Immature natural killer cell (primary cell): ENCODE measurements around the gene FARS2. TPM values are rescaled to one million over a fixed set of nuclear protein-coding genes. Genes with fewer than 3 reads are reported as not detected.

Experiments
- DNase-seq, 3 donors: peaks; one replicate each; pipeline ENCODE4 v3.0.0; 2022; ENCODE audit warnings: mixed read lengths in 1 of 3
- H3K27ac Mint-ChIP-seq, 6 donors: one replicate each; pipeline ENCODE4 v1.8.0; 2020; ENCODE audit warnings: mixed read lengths in 6 of 6, mild to moderate bottlenecking in 5 of 6, inconsistent platforms in 4 of 6, moderate library complexity in 3 of 6
- H3K27me3 Mint-ChIP-seq, 3 donors: one replicate each; pipeline ENCODE4 v1.8.0; 2020 to 2021; ENCODE audit warnings: low read depth in 3 of 3, mild to moderate bottlenecking in 3 of 3, mixed read lengths in 3 of 3, moderate library complexity in 3 of 3, inconsistent platforms in 1 of 3
- H3K36me3 Mint-ChIP-seq, 3 donors: one replicate each; pipeline ENCODE4 v1.8.0; 2020; ENCODE audit warnings: mixed read lengths in 3 of 3, inconsistent platforms in 2 of 3, mild to moderate bottlenecking in 2 of 3
- H3K4me1 Mint-ChIP-seq, 2 donors: one replicate each; pipeline ENCODE4 v1.8.0; 2020; ENCODE audit warnings: inconsistent platforms in 2 of 2, mild to moderate bottlenecking in 2 of 2, mixed read lengths in 2 of 2, moderate library complexity in 1 of 2
- H3K4me3 Mint-ChIP-seq, 5 donors: one replicate each; pipeline ENCODE4 v1.8.0; 2020; ENCODE audit warnings: mild to moderate bottlenecking in 5 of 5, mixed read lengths in 5 of 5, inconsistent platforms in 3 of 5, moderate library complexity in 3 of 5
- H3K9me3 Mint-ChIP-seq, 6 donors: one replicate each; pipeline ENCODE4 v1.8.0; 2020; ENCODE audit warnings: mild to moderate bottlenecking in 6 of 6, mixed read lengths in 6 of 6, inconsistent platforms in 4 of 6, moderate library complexity in 3 of 6
- polyA plus RNA-seq, 3 donors: library from polyadenylated mRNA; unstranded; fragments of 300-500 nt; fragmentation: Illumina TruSeq; gene quantifications; one replicate each; pipeline ENCODE4 v1.2.3, GENCODE V29; 2021

The FARS2 gene
- polyA plus RNA-seq, 3 donors from 2014 or later, result 30.5 to 41.0 (median 40.2) TPM

DNA sequence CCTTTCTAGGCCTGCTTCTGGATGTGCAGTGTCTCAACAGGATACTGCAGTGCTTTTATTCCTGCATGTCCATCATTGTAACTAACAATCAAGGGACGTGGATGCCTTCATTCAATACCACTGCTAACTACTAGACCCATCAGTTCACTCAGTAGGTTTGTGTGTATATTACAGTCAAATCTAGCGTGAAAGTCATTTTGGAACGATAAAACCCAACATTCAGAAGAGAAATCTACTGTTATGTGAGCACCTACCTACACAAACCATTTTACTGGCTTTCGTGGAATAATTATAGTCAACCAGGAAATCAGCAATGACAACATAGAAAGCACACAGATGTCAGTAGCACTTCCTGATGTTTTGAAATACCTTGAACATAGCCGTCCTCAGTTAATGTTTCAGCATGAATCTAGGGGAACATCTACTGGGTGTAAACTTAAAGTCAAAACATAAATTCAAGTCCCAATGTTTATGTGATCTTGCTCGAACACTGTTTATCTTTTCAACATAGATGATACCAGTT lies 270.6 kb downstream of the FARS2 start:
- no peak overlapping the region for H3K27ac Mint-ChIP-seq

DNA sequence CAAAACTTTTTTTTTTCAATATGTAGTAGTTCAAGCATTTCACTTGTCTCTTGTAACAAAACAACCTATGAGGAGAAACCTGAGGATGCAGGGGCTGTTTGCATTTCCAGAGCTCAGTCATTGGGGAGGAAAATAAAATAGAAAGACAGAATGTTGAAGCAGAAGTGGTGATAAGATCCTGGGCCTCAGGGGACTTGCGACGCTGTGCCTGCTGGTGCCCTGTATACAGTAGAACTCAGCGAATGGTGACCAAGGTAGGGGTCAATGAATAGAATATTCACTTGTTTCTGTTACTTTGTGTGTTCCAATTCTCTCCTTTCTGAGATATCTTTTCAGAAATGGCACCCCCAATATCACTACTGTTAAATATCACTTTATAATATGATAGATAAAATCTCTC lies 271.6 kb downstream of the FARS2 start:
- peaks cover 0 to 8% (median 7%) of the 10 kb centered on the region in 3 donors for H3K36me3 Mint-ChIP-seq
- H3K4me3 Mint-ChIP-seq, result no peak overlapping the region
- no peak for DNase-seq
- no peaks in the 10 kb centered on the region for H3K9me3 Mint-ChIP-seq
- peaks cover 0 to 2% (median 0%) of the 10 kb centered on the region in 3 donors for H3K27me3 Mint-ChIP-seq
- peaks cover 6 to 19% of the 10 kb centered on the region in 2 donors for H3K4me1 Mint-ChIP-seq
- no peak overlapping the region for H3K27ac Mint-ChIP-seq

More for the DNA sequence above, 270.6 kb downstream of the FARS2 start:
- H3K4me1 Mint-ChIP-seq, result peaks cover 6 to 15% of the 10 kb centered on the region in 2 donors
- no peak overlapping the region for H3K4me3 Mint-ChIP-seq
- DNase-seq, result no peak
- peaks cover 0 to 2% (median 0%) of the 10 kb centered on the region in 3 donors for H3K27me3 Mint-ChIP-seq
- no peaks in the 10 kb centered on the region for H3K9me3 Mint-ChIP-seq
- H3K36me3 Mint-ChIP-seq, result peaks cover 0 to 9% (median 7%) of the 10 kb centered on the region in 3 donors

DNA sequence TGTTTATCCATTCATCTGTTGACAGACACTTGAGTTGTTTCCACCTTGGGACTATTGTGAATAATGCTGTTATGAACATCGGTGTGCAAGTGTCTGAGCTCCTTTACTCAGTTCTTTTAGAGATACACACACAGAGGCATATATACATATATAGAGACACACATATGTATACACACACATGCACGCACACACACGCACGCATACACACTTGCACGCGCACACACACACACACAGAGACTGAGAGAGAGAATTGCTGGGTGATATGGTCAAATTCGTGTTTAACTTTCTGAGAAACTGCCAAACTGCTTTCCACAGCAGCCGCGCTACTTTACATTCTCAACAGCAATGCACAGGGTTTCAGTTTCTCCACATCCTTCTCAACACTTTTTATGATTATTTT lies 273.3 kb downstream of the FARS2 start:
- Mint-ChIP-seq H3K9me3 (no peaks in the 10 kb centered on the region), H3K27me3 (peaks cover 0 to 2% (median 0%) of the 10 kb centered on the region in 3 donors), H3K4me3 (peak overlapping the region in 2 of 5 donors; percentile 6 to 55), H3K36me3 (peaks cover 0 to 11% (median 5%) of the 10 kb centered on the region in 3 donors), H3K4me1 (peaks cover 6 to 20% of the 10 kb centered on the region in 2 donors), H3K27ac (peak overlapping the region in 2 of 6 donors; percentile 12 to 67)
- no peak for DNase-seq

DNA sequence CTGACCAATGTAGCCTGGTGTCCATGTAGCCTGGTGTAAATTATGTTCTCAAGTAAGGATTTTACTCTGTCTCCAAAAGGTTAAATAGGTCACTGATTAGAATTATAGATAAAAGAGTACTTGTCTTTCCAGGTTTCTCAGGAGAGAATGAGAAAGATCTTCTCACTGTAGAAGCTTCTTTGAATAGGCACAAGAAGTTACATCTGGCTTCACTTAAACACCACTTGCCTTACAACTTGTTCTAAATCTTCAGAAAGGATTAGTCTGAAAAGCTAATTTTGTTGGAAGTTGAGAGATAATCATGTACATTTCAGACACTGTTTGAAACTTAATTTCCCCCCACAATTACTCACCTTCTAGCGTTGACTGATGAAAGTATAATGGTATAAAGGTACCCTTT lies 275.3 kb downstream of the FARS2 start:
- Mint-ChIP-seq H3K27me3 (peaks cover 0 to 2% (median 0%) of the 10 kb centered on the region in 3 donors), H3K4me1 (peaks cover 18 to 34% of the 10 kb centered on the region in 2 donors), H3K36me3 (peaks cover 0 to 14% (median 5%) of the 10 kb centered on the region in 3 donors), H3K9me3 (no peaks in the 10 kb centered on the region), H3K4me3 (no peak overlapping the region), H3K27ac (peak overlapping the region in 1 of 6 donors; percentile 24)
- no peak for DNase-seq

DNA sequence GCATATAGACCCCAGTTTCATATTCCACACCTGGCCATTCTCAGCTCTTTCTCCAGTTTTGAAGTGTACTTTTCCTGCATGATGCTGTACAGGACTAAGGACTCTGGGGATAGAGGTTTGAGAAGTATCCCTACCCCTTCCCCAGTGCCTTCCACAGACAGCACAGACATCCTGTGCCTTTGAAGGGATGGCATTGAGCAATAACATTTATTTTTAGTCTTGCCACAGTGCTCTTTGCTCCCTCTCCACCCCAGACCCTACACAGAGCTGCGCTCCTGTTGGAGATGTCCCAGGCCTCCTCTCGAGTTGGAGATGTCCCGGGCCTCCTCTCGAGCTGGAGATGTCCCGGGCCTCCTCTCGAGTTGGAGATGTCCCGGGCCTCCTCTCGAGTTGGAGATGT lies 275.8 kb downstream of the FARS2 start:
- no peak for DNase-seq
- peaks cover 0 to 14% (median 5%) of the 10 kb centered on the region in 3 donors for H3K36me3 Mint-ChIP-seq
- H3K9me3 Mint-ChIP-seq, result no peaks in the 10 kb centered on the region
- H3K4me1 Mint-ChIP-seq, result peaks cover 23 to 39% of the 10 kb centered on the region in 2 donors
- peak overlapping the region in 1 of 6 donors; percentile 24 for H3K27ac Mint-ChIP-seq
- no peak overlapping the region for H3K4me3 Mint-ChIP-seq
- H3K27me3 Mint-ChIP-seq, result peaks cover 0 to 2% (median 0%) of the 10 kb centered on the region in 3 donors

DNA sequence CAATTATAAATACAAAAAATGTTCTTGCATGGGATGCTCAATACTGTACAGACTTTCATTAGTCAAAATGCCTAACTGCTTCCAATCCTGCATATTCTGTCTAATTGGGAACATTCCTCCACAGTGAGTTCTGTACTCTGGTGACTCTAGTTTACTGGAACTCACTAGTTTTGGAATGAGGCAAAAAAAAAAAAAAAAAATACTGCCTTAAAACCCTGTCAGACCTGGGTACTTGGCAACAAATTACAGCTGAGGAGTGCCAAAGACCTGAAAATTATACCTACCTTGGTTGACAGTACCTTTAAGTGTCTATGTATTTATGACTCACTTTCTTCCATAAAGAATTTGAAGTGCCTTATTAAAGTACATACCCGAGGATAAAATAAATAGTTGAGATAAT lies 276.7 kb downstream of the FARS2 start:
- Mint-ChIP-seq H3K4me1 (peaks cover 27 to 47% of the 10 kb centered on the region in 2 donors), H3K36me3 (peaks cover 0 to 14% (median 5%) of the 10 kb centered on the region in 3 donors), H3K9me3 (no peaks in the 10 kb centered on the region), H3K27ac (peak overlapping the region in 3 of 6 donors; percentile 24 to 42 (median 36)), H3K27me3 (peaks cover 0 to 2% (median 0%) of the 10 kb centered on the region in 3 donors), H3K4me3 (no peak overlapping the region)
- DNase-seq, result no peak

DNA sequence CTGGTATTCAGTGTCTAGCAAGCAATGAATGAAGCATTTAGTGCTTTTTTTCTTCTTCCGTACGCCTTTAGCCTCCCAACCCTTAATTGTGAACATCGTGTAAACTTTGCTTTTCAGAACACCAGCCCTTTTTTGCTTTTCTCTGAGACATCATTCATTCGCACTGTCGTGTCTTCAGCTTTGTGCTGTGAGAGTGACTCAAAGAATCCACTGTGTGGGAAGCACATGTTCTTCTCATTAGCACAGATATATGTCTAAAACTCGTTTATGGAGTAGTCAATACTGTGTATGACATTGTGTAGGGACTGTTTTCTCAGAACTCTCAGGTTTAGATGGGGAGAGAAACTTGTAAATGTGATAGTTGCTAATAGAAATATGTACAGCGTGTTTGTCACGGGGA lies 279.1 kb downstream of the FARS2 start:
- Mint-ChIP-seq H3K27ac (no peak overlapping the region), H3K27me3 (peaks cover 0 to 2% (median 0%) of the 10 kb centered on the region in 3 donors), H3K4me3 (no peak overlapping the region), H3K36me3 (peaks cover 0 to 13% (median 9%) of the 10 kb centered on the region in 3 donors), H3K9me3 (no peaks in the 10 kb centered on the region), H3K4me1 (peaks cover 22 to 39% of the 10 kb centered on the region in 2 donors)
- no peak for DNase-seq

DNA sequence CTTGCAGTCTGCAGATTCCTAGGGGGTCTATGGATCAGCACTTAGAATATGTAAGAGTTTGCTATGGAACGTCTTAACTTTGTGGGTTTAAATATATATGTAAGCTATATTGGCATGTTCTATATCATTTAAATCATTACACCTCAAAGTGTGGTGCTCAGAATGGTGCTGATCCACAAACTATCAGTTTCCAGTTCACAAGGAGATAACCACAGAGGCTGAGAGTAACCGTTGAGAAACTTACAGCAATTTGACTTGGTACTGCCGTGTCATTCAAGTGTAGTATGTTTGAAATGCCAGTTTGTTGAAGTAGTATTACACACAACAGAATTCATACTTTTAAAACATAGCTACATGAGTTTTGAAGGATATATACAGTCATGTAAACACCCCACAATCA lies 279.7 kb downstream of the FARS2 start:
- Mint-ChIP-seq H3K9me3 (no peaks in the 10 kb centered on the region), H3K4me3 (peak overlapping the region in 1 of 5 donors; percentile 22), H3K4me1 (peaks cover 21 to 35% of the 10 kb centered on the region in 2 donors), H3K27ac (peak overlapping the region in 3 of 6 donors; percentile 0 to 54 (median 4)), H3K36me3 (peaks cover 0 to 14% (median 13%) of the 10 kb centered on the region in 3 donors), H3K27me3 (no peaks in the 10 kb centered on the region)
- no peak for DNase-seq

DNA sequence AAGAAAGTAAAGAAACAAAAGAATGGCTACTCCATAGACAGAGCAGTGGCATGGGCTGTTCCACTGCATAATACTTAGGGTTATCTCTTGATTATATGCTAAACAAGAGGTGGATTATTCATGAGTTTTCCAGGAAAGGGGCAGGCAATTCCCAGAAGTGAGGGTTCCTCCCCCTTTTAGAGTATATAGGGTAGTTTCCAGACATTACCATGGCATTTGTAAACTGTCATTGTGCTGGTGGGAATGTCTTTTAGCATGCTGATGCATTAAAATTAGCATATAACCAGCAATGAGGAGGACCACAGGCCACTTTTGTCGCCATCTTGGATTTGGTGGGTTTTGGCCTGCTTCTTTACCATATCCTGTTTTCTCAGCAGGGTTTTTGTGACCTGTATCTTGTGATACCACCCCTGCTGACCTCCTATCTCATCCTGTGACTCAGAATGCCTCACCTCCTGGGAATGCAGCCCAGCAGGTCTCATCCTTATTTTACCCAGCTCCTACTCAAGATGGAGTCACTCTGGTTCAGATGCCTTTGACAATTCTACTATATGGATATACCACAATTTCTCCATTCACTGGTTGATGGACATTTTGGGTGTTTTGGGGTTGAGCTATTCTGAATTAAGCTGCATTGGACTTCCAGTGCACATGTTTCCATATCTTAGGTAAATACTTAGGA lies 280.6 kb downstream of the FARS2 start:
- DNase-seq, result no peak

DNA sequence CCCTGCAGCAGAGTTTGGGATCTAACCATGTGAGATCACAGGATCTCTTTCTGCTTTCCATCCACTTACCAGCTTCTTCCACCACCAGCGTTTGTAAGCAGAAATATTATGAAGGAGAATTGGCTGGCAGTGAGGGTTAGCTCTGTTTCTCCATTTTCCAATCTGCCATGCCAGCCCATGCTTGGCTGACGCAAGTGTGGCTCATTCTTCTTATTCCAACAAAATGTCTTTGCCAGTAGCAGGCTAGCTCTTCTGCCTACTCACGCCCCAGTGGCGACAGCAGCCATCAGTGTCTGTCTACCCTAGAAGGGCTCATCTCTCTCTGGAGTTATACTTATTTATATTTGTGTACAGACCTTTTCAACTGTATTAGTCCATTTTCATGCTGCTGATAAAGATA lies 286.2 kb downstream of the FARS2 start:
- no peak overlapping the region for H3K4me3 Mint-ChIP-seq
- H3K27me3 Mint-ChIP-seq, result no peaks in the 10 kb centered on the region
- H3K9me3 Mint-ChIP-seq, result no peaks in the 10 kb centered on the region
- peaks cover 1 to 8% of the 10 kb centered on the region in 2 donors for H3K4me1 Mint-ChIP-seq
- H3K36me3 Mint-ChIP-seq, result peaks cover 27 to 46% (median 38%) of the 10 kb centered on the region in 3 donors
- no peak for DNase-seq
- no peak overlapping the region for H3K27ac Mint-ChIP-seq

More for the DNA sequence above, 280.6 kb downstream of the FARS2 start:
- Mint-ChIP-seq H3K27me3 (no peaks in the 10 kb centered on the region), H3K27ac (peak overlapping the region in 3 of 6 donors; percentile 0 to 54 (median 4)), H3K9me3 (no peaks in the 10 kb centered on the region), H3K36me3 (peaks cover 4 to 17% (median 17%) of the 10 kb centered on the region in 3 donors), H3K4me1 (peaks cover 21 to 35% of the 10 kb centered on the region in 2 donors), H3K4me3 (peak overlapping the region in 1 of 5 donors; percentile 19)

DNA sequence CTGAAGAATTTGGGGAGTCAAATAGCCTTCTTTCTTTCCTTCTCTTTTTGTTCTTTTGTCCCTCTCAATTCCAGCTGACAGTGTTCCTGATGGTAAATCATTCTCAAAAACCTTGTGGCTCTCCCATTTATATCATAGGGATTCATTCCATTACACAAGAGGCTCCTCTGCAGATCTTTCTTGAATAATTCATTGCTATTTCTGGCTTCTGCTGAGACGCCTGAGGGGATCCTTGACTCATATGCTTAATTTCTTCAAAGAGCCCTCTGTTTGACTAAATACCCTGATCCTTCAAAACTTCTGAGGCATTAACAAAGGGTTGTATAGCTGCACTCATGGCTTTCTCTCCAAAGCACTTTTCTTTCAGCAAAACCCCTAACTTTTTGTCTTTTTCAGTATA lies 289.3 kb downstream of the FARS2 start:
- H3K27ac Mint-ChIP-seq, result no peak overlapping the region
- H3K9me3 Mint-ChIP-seq, result no peaks in the 10 kb centered on the region
- no peaks in the 10 kb centered on the region for H3K27me3 Mint-ChIP-seq
- H3K4me3 Mint-ChIP-seq, result no peak overlapping the region
- DNase-seq, result no peak
- no peaks in the 10 kb centered on the region for H3K4me1 Mint-ChIP-seq
- H3K36me3 Mint-ChIP-seq, result peaks cover 27 to 40% (median 34%) of the 10 kb centered on the region in 3 donors

DNA sequence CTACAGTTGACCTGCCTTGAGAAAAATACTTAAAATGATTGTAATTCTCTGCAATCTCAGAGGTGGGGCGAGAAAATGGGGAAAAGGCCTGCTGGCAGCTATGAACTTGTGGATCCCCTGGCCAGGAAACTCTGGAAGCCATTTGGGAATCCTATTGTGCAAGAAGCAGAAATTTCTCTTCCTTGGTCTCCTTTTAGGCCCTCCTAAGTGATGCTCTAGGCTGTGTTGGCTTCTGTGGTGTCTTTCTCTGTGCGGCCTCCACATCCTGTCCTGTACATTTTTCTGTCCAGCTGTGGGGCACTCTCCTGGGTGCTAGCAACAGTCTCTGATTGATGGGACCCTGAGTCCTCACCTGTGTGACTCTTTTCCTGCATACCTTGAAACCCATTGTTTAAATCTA lies 290.9 kb downstream of the FARS2 start:
- no peak overlapping the region for H3K4me3 Mint-ChIP-seq
- DNase-seq, result no peak
- no peak overlapping the region for H3K27ac Mint-ChIP-seq
- no peaks in the 10 kb centered on the region for H3K27me3 Mint-ChIP-seq
- H3K36me3 Mint-ChIP-seq, result peaks cover 20 to 32% (median 28%) of the 10 kb centered on the region in 3 donors
- H3K9me3 Mint-ChIP-seq, result no peaks in the 10 kb centered on the region
- no peaks in the 10 kb centered on the region for H3K4me1 Mint-ChIP-seq

DNA sequence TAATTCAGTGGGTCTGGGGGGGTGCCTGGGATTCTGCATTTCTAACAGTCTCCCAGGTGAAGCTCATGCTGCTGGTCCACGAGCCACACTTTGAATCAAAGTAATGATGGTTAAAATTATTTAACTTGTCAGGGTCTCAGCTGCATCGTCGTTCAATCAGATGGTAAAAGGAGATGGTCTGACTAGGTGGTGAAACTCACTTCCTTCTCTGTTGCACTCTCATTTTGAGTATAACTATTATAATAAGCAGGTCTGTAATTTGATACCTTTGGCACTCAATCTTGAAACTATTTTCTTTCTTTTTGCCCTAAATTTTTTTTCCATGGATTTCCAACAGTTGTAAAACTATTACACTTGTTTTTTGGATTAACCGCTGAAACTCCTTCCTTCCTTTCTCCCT lies 292.5 kb downstream of the FARS2 start:
- no peaks in the 10 kb centered on the region for H3K27me3 Mint-ChIP-seq
- H3K9me3 Mint-ChIP-seq, result no peaks in the 10 kb centered on the region
- no peak overlapping the region for H3K4me3 Mint-ChIP-seq
- H3K4me1 Mint-ChIP-seq, result no peaks in the 10 kb centered on the region
- DNase-seq, result no peak
- H3K27ac Mint-ChIP-seq, result no peak overlapping the region
- H3K36me3 Mint-ChIP-seq, result peaks cover 9 to 22% (median 14%) of the 10 kb centered on the region in 3 donors

DNA sequence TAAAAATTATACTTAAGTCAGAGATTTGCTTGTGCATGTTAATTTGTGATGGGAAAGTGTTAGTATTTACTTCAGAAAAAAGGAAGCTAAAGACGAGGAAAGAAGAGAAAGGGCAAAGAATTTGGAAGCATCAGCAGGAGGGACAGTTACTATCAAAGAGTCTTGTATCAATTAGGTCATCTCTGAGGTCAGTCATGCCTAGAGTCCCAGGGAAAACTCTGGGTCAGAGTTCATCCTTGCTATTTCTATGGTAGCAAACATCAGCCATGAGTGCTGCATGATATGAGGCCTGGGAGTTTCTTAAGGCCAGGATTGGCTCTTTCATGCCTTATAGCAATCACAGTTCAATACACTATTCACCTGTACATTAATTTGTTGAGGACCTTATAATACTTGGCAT lies 292.9 kb downstream of the FARS2 start:
- Mint-ChIP-seq H3K36me3 (peaks cover 9 to 21% (median 14%) of the 10 kb centered on the region in 3 donors), H3K4me1 (no peaks in the 10 kb centered on the region), H3K9me3 (no peaks in the 10 kb centered on the region), H3K27ac (no peak overlapping the region), H3K27me3 (no peaks in the 10 kb centered on the region), H3K4me3 (no peak overlapping the region)
- no peak for DNase-seq
